Ramos (cell line): ENCODE data around the gene DHX8.
"Not testable (repeated sequence)": the region's sequence is repeated elsewhere in the genome, so short reads cannot be mapped to it uniquely, and the experiment has no call there.

Experiments used
- in situ Hi-C: fragments of 300-500 bp; cut with MboI; formaldehyde crosslinking; loops from one replicate; pipeline ENCODE4 v1.14.3; 2022; ENCODE audit warnings: low sequenced_read_pairs; ENCODE audit not compliant: unreplicated experiment

DHX8 gene

DNA sequence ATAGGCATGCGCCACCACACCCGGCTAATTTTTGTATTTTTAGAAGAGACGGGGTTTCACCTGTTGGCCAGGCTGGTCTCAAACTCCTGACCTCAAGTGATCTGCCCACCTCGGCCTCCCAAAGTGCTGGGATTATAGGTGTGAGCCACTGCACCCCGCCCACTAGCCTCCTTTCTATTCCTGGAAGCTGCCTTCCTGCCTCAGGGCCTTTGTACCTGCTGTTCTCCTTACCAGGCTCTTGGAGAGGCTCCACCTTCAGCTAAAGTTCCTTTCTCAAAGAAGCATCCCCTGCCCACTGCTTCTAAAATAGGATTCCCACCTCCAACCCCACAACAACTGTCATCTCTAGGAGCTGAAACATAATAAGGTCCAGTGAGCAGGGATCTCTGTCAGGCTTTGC lies 23.9 kb upstream of the DHX8 start:
- in situ Hi-C loops, result not testable (repeated sequence)

DNA sequence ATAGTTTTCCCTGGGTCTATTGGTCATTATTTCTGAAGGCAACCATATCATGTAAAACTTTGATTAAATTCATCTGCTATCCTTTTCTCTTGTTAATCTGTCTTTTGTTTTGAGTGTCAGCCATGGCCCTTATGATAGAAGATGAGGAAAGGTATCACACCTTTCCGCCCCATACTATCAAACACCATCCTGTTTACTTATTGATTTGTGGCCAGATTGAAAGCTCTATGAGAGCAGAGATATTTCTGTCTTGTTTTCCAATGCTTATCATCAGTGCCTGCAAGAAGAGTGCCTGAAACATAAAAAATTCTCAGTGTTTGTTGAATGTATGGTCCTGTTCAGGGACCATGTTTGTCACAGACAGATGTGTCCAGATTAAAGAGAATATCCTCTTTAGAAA lies 22.6 kb upstream of the DHX8 start:
- in situ Hi-C loops, result no loop called here

DNA sequence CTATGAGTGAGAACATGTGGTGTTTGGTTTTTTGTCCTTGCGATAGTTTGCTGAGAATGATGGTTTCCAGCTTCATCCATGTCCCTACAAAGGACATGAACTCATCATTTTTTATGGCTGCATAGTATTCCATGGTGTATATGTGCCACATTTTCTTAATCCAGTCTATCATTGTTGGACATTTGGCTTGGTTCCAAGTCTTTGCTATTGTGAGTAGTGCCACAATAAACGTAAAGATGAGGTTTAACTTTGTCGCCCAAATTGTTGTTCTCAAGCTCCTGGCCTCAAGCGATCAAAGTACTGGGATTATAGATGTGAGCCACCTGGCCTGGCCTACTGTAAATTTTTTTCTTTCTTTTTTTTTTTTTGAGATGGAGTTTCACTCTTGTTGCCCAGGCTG lies 21.2 kb upstream of the DHX8 start:
- in situ Hi-C loops, result not testable (repeated sequence)

DNA sequence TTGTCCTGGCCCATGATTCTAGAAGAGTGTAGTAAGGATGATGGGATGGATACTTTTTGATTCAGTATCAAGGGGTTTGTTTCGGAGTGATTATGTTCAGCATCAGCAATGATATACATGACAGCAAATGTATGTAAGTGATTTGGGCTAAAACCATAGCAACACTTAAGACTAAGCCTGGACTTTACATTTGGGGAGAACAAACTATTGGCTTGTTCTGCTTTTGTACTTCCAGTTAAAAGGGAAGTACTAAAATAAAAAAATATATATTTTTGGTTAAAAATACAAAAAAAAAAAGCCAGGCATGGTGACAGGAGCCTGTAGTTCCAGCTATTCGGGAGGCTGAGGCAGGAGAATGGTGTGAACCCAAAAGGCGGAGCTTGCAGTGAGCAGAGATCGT lies 20.5 kb upstream of the DHX8 start:
- in situ Hi-C loops, result no loop called here

DNA sequence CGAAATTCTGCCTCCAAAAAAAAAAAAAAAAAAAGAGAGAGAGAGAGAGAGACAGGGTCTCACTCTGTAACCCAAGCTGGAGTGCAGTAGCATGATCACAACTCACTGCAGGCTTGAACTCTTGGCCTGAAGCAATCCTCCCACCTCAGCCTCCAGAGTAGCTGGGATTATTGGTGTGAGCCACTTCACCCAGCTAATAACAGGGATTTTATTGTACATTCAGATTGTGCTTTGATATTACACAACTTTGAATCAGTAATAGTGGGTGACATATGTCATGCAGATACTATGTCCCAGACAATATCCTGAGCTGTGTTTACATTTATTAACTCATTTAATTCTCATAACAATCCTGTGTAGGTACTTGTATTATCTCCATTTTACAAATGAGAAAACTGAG lies 19.7 kb upstream of the DHX8 start:
- in situ Hi-C loops, result no loop called here

DNA sequence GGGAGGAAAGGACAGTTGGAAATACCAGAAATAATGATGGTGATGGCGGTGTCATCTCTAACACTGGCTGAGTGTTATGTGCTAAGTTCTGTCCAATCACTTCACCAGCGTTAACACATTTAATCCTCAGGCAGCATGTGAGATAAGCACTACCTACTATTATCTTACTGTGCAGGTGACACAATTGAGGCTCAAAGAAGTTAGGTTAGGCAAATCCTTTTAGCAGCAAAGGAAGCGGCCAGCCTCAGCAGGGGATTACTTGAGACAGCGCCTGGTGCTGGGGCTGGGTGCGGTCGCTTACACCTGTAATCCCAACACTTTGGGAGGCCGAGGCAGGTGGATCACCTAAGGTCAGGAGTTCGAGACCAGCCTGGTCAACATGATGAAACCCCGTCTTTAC lies 18.7 kb upstream of the DHX8 start:
- in situ Hi-C loops, result no loop called here

DNA sequence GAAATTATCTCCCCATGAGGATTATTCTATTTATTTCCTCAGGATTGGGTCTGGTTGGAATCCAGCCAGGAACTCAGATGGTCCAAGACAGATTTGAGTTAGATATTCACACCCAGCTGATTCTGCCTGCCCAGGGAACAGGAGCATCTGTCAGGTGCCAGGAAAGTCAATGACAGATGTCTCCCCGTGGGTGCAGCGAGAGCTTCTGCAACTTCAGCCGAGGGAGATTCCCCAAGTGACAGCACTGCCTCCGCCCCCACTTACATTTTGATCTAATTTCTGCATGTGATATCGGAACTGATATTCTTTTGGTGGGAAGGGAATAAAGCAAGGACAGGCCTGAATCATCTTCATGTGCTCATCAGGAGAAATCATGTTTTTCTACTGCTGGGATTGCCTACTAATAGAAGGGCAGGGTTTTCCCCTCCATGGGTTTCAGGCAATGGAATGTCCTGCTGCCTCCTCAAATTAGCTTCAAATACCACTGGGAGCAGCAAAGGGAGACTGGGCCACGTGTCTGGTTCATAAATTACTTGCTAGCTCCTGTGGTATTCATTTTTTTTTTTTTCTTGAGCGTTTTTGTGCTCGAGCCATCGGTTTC lies 15.7 kb upstream of the DHX8 start:
- in situ Hi-C loops, result no loop called here

DNA sequence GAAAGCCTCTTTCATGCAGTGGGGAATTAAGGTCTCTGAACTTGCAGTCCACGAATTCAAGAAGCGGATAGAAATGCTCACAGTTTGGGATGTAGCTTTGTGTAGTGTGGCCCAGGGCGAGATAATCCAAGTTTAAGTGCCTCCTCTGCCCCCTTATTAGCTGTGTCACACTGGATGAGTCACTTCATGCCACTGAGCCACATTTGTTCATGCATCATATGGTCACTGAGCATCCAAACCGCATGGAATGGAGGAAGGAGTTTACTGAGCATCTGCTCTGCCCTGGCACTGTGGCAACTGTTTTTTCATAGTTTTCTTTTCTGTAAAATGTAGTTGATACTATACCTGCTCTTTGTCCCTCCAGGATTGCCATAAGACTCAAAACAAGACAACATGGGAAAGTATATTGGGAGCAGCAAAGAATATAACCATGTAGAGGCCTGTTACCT lies 15.1 kb upstream of the DHX8 start:
- in situ Hi-C loops, result no loop called here

DNA sequence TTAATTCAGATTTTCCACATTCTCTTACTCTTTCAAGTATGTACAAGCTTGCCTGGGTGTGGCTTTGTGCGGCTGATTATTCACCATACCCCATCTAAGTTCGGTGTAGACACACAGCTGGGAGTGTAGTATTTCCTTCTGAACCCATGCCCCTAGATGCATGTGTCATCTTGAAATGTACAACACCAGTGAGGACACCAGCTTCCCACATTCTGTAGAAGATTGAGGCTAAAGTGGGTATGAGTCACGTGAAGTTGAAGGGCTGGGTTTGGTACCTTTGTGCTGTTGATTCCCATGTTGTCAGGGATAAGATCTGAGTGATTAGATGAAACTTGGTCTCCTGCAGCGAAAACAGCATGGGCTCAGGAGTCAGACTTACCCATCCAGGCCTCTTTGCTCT lies 14.6 kb upstream of the DHX8 start:
- in situ Hi-C loops, result no loop called here

DNA sequence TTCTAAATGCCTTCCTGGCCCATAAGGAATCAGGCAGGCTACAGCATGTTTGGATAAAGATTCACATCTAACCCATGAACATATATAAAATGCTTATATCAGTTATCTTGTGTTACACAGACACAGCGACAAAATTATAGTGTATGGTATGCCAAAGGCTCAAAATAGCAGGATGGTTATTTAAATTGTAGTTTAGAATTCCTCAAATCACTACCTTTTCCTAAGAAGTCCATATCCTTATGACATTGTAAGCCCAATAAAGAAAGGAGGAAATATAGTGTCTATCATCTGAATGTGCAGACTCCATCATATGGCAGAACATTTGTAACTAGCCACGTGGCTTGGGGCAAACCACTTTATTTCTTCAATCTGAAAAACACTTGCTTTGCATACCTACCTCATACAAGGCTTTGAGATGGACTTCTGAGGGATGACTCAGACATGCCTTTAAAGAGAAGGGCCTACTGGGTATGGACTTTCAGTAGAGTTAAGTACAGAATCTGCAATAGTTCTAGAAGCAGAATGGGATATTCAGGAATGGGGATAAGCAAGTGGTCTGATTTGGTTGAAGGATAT lies 12.1 kb upstream of the DHX8 start:
- in situ Hi-C loops, result no loop called here

DNA sequence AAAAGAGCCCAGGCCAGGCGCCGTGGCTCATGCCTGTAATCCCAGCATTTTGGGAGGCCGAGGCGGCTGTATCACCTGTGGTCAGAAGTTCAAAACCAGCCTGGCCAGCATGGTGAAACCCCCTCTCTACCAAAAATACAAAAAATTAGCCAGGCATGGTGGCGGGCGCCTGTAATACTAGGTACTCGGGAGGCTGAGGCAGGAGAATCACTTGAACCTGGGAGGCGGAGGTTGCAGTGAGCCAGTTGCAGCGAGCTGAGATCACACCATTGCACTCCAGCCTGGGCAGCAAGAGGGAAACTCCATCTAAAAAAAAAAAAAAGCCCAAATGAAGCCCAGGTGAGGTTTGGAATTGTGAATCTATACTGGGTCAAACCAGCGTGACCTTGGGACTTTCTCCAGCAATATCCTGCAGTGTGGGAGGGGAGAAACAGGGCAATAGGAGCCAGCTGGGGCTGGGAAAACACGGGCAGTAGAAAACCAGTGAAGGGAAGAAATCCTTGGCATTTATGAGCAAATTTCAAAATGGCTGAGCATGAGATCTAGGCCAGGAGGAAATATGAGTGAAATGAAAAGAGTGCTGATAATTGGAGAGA lies 8.2 kb upstream of the DHX8 start:
- in situ Hi-C loops, result no loop called here

DNA sequence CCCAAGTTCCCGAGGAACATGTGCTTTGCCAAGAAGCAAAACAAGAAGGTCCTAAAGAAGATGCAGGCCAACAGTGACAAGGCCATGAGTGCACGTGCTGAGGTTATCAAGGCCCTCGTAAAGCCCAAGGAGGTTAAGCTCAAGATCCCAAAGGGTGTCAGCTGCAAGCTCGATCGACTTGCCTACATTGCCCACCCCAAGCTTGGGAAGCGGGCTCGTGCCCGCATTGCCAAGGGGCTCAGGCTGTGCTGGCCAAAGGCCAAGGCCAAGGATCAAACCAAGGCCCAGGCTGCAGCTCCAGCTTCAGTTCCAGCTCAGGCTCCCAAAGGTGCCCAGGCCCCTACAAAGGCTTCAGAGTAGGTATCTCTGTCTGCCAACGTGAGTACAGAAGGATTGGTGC lies 7.5 kb upstream of the DHX8 start:
- in situ Hi-C loops, result not testable (repeated sequence)

DNA sequence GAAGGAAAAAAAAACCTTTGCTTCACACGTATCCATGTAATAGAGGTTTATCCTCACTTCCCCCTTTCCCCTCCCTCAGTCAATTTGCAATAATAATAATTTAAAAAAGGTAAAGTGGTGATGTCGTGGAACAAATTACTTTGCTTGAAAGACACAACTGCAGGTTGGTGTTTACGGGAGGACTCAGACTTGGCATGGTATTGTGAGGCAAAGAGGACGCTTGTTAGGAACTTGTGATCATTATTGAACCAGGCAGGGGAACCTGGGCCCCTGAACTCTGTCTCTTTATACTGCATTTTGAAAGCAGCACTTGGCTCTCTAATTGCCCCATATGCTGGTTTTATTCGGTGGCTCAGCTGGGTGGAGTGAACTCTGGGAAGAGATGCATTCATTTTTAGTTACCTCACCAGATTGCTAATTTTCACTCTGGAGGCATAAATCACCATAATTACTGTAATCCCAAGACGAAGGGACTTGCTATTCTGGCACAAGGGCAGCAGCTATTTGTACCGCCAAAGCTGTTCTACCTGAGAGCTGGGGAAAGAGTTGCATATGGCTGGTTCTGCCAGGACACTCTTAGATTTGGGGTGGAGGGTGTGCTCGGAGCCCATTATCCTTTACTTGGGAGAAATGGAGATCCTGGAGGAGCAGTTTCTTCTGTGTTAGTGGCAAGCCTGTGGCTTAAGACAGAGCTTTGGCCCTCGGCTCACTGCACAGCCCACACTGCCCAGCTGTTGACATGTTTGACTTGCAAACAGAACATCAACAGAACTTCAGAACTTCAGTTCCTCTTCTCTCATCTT lies 5.7 kb upstream of the DHX8 start:
- in situ Hi-C loops, result no loop called here

DNA sequence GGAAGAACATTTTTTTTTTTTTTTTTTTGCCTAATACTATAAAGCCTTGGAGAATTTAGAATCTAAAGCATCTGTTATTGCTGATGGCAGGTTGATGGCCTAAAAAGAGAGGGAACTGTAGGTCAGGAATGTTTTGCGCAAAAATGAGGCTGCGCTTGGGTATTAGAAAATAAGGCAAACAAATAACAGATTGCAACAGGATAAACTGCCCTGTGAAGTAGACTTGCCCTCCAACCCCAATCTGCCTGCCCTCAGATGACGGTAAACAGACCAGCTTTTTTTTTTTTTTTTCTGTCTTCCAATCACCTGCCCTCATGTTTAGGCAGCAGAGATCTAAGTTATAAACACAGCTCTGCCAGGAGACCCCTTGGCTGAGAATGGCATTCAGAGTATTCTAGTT lies 3.8 kb upstream of the DHX8 start:
- in situ Hi-C loops, result loop anchor here (5.0 kb wide), 1 partner anchor 83 kb away; the partner anchor contains the start of gene ARL4D

DNA sequence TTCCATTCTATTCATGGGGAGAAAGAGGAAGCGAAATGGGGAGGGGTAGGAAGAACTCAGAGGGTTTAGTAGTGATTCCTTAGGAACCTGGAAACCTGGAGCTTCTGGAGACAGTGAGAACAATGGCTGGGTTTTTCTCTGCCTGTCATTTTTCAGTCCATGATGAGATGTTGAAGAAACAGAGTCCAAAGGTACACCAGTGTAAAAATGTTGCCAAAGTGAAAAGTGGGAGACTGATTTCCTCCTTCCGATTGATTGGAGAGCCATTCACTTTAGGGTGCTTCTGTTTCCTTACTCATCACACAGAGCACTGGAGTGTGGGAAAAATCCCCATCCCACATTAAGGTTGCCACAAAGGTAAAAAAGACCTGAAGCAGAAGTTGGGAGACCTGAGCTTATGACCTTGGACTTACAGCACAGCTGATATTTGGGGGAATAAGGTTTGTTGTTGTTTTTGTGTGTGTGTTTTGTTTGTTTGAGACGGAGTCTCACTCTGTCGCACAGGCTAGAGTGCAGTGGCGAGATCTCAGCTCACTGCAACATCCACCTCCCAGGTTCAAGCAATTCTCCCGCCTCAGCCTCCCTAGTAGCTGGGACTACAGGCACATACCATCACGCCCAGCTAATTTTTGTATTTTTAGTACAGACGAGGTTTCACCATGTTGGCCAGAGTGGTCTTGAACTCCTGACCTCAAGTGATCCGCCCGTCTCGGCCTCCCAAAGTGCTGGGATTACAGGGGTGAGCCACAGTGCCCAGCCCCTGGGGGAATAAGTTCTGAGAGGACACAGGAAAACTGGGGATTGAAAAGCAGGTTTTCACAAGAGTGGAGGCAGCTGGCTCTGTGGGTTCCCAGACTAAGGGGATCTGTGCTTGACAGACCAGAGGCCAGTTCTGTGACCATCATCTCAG lies 1.4 kb upstream of the DHX8 start:
- in situ Hi-C loops, result loop anchor here (5.0 kb wide), 1 partner anchor 85 kb away; the partner anchor contains the start of gene ARL4D

DNA sequence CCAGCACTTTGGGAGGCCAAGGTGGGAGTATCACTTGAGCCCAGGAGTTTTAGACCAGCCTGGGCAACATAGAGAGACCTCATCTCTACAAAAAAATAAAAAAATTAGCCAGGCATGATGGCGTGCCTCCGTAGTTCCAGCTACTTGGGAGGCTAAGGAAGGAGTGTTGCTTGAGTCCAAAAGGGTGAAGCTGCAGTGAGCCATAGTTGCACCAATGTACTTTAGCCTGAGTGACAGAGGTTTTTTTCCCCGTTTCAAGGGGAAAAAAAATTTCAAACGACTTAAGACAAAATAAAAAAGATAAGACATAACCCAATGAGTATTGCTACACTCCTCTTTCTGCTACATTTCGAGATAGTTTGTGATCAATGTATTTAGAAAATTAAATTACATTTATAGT lies 6.8 kb downstream of the DHX8 start:
- in situ Hi-C loops, result no loop called here

DNA sequence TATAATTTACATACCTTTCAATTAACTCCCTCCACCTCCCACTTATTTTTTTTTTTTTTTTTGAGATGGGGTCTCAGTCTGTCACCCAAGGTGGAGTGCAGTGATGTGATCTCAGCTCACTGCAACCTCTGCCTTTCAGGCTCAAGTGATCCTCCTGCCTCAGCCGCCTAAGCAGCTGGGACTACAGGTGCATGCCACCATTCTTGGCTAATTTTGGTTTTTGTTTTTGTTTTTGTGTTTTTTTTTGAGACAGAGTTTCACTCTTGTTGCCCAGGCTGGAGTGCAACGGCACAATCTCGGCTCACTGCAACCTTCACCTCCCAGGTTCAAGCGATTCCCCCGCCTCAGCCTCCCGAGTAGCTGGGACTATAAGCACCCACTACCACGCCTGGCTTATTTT lies 25.7 kb downstream of the DHX8 start:
- in situ Hi-C loops, result not testable (repeated sequence)

DNA sequence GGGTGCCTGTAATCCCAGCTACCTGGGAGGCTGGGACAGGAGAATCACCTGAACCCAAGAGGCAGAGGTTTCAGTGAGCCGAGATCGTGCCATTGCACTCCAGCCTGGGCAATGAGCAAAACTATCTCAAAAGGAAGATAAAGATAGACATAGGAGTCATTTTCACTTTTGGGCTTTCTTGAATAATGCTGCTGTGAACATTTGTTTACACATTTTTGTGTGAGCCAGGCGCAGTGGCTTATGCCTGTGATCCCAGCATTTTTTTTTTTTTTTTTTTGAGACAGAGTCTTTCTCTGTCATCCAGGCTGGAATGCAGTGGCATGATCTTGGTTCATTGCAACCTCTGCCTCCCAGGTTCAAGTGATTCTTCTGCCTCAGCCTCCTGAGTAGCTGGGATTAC lies 27.4 kb downstream of the DHX8 start:
- in situ Hi-C loops, result not testable (repeated sequence)

DNA sequence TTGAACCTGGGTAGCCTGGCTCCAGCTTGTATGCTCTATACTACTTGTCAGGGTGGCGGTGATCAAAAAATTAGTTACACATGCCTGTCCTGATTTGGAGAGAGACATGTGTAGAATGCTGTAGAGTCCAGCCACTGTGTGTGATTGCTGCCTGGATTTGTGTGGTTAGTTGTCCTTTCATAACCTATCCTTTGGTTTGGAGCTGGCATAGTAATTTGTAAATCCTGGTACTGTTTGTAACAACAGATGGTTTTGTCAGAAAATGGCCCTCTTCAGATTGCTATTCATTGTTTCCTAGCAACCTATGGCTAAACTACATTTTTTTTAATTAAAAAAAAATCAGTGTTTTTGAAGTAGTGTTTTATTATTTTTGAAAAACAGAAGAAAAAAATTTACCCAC lies 31.9 kb downstream of the DHX8 start:
- in situ Hi-C loops, result no loop called here

DNA sequence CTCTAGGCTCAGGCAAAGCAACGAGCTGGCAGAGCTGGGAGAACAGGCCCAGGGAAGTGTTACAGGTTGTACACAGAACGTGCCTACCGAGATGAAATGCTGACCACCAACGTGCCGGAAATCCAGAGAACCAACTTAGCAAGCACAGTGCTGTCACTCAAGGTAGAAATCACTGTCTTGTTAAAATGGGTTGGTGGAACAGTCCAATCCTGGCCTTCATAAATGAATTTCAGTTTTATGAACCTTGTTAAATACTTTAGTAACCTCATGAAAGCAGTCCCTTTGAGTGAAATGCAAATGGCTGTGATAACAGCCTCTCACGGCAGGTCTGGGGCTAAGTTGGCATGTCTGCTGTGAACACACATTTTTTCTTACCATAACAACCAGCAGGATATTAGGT lies 33.4 kb downstream of the DHX8 start:
- in situ Hi-C loops, result no loop called here
